ENCODE results near the gene WDFY2.

GRCh38 chr13:51803422-51804294 is 219.4 kb downstream of the WDFY2 start, which contains the start of gene DHRS12:
- TF ChIP-seq, protein P1, sequence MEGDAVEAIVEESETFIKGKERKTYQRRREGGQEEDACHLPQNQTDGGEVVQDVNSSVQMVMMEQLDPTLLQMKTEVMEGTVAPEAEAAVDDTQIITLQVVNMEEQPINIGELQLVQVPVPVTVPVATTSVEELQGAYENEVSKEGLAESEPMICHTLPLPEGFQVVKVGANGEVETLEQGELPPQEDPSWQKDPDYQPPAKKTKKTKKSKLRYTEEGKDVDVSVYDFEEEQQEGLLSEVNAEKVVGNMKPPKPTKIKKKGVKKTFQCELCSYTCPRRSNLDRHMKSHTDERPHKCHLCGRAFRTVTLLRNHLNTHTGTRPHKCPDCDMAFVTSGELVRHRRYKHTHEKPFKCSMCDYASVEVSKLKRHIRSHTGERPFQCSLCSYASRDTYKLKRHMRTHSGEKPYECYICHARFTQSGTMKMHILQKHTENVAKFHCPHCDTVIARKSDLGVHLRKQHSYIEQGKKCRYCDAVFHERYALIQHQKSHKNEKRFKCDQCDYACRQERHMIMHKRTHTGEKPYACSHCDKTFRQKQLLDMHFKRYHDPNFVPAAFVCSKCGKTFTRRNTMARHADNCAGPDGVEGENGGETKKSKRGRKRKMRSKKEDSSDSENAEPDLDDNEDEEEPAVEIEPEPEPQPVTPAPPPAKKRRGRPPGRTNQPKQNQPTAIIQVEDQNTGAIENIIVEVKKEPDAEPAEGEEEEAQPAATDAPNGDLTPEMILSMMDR (conservative IDR thresholded peaks at IDR 0.05; ENCODE audit: low read depth, low read length), result no peak
- TF ChIP-seq EZH2 (IDR thresholded peaks at IDR 0.05; ENCODE audit: borderline replicate concordance, low read depth, low read length, poor library complexity, severe bottlenecking), result no peak
